Superior temporal gyrus (tissue), 1 donor: Measurements from ENCODE around the gene SPRED3.

Source experiments
- DNase-seq: peaks from one replicate; pipeline ENCODE4 v3.0.0-alpha.2; 2016; ENCODE audit errors: extremely low spot score

Gene SPRED3

GRCh38 chr19:38445362-38445761, 56.9 kb downstream of the SPRED3 start:
- no peak for DNase-seq

DNA sequence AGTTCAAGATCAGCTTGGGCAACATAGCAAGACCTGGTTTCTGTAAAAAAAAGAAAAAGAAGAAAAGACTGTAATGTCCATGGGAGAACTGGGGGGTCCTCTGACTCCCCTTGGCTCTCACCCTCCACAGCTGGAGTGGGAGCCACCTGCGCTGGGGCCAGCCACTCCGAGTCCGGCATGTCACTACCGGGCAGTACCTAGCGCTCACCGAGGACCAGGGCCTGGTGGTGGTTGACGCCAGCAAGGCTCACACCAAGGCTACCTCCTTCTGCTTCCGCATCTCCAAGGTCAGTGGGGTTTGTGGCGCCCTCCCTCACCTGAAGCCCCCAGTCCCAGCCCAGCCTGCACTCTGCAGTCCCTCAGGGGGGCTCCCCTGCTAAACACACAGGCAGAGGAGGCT, 59.7 kb downstream of the SPRED3 start:
- DNase-seq = no peak
